SH-SY5Y (cell line): ENCODE data around the gene PFN1.

ENCODE experiments used
- GATA2 ChIP-seq: IDR thresholded peaks from 2 replicates; pipeline ENCODE4 v1.6.1; 2011; ENCODE audit warnings: mild to moderate bottlenecking, low read depth, low read length
- GATA3 ChIP-seq: IDR thresholded peaks from 2 replicates; pipeline ENCODE4 v1.6.1; 2011; ENCODE audit warnings: low read depth, mild to moderate bottlenecking, low read length, moderate library complexity

PFN1 gene

GRCh38 chr17:4948166-4948930 lies at the start of gene PFN1:
Gene PFN1, minus strand, starts transcription at chr17:4948530. Its CDS starts 136 bp downstream, at chr17:4948394.
- TF ChIP-seq GATA3 (no peak), GATA2 (no peak)

- no peak for TF ChIP-seq GATA2
- TF ChIP-seq GATA3 = no peak
Measured at GRCh38 chr17:4997302-4998026, 49.1 kb upstream of the PFN1 start, which contains the start of the genes INCA1 and KIF1C. Gene INCA1, minus strand, starts transcription at chr17:4997522. Its CDS starts 3,085 bp downstream, at chr17:4994437. Gene KIF1C, plus strand, starts transcription at chr17:4997950. Its CDS starts 2,297 bp downstream, at chr17:5000247.

DNA sequence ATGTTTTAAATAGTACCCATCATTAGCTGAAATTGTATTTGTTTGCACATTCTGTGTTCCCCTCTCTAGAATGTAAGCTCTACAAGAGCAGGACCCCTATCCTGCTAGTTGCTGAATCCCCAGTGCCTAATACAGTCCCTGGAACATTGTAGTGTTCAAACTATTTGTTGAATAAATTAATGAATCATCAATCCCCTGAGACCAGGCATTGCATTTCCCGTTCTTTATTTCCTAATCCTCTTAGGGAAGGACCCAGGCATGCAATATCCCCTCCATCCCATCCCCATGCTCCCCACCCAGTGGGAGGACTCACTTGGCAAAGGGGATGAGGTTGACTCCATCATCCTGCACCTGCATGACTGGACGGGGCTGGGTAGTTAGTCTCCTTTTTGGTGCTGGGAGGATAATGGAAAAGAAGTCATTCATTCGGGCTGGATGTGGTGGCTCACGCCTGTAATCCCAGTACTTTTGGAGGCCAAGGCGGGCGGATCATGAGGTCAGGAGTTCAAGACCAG lies 45.8 kb upstream of the PFN1 start:
- no peak for TF ChIP-seq GATA2
- no peak for TF ChIP-seq GATA3

GRCh38 chr17:4987767-4988567 lies 39.6 kb upstream of the PFN1 start:
- no peak for TF ChIP-seq GATA2
- TF ChIP-seq GATA3 = no peak

- TF ChIP-seq GATA2 (no peak), GATA3 (no peak)
Measured at GRCh38 chr17:4986951-4987766, 38.8 kb upstream of the PFN1 start, which contains the start of gene CAMTA2. Gene CAMTA2, minus strand, starts transcription at chr17:4987675. Its CDS starts 1,453 bp downstream, at chr17:4986222.

GRCh38 chr17:4986403-4986802 lies 38.1 kb upstream of the PFN1 start:
- TF ChIP-seq GATA2 = no peak

DNA sequence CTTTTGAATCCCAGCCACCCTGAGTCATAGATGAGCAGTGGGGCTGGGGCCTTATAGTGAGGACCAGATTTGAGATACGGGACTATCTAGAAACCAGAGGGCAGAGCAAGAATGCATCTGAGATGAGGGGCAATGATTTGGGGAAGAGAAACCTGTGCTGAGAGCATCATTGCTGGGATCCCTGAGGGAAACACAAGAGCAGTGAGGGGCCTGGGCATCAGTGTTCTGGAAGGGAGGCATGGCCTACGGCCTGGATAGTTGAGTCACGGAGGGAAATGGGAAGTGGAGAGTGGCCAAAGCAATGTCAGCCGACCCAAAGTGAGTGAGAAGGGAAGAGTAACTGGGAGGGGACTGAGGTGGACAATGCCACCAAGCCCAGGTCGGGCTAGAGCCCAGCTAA lies 34.0 kb upstream of the PFN1 start:
- TF ChIP-seq GATA2 (no peak), GATA3 (no peak)

DNA sequence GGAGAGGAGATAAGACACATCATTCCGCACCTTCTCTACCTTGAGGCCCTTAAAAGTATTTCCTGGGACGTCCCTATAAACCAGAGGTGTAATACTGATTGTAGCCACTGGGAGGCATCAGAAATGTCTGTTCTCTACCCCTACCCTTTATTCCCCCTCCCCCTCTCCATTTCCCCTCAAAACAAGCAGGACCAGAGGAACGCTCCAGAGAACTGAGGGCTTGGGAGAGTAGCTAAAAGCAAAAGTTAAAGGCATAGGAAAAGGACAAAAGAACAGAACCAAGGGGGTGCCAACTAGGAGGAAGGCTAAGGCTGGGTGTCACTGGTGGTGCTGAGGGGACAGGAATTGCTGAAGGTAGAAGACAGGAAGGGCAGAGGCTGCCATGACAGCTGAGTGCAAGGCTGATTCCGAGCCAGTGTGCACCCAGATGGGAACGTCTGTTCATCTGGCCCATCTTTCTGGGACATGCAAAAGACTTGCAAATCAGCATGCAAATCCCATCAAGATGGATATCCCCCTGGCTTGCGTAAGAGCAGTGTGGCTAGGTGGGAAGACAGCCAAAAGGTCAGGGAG lies 32.4 kb upstream of the PFN1 start:
- TF ChIP-seq GATA3 (no peak), GATA2 (no peak)

- TF ChIP-seq GATA2 = no peak
- TF ChIP-seq GATA3 = no peak
Measured at GRCh38 chr17:4978726-4979125, 30.4 kb upstream of the PFN1 start.

DNA sequence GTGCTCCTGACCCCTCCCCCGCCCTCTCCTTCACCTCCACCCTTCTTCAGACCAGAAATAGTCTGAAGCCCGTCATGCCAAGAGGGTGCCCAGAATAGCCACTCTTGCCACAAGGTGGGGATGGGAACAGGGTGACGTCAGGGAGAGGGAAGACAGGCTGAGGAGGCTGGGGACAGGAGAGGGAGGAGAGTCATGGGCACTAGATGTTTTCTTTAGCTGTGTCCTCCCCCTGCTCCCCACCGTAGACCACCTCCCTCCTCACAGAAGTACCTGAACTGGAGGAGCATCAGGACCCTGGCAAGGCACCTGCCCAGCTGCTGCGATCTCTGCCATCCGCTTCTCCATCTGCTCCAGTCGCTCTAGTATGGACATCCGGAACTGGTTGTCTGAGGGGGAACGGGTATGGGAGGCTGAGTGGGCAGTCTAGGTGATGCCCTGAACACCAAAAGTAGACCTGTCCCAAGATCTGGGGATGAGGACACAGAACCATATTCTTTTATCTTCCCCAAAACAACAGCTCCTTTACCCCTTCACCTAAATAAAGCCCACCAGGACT lies 25.9 kb upstream of the PFN1 start:
- TF ChIP-seq GATA3 = no peak
- no peak for TF ChIP-seq GATA2

- TF ChIP-seq GATA3 = no peak
- TF ChIP-seq GATA2 = no peak
Measured at GRCh38 chr17:4973256-4974114, 25.2 kb upstream of the PFN1 start.

DNA sequence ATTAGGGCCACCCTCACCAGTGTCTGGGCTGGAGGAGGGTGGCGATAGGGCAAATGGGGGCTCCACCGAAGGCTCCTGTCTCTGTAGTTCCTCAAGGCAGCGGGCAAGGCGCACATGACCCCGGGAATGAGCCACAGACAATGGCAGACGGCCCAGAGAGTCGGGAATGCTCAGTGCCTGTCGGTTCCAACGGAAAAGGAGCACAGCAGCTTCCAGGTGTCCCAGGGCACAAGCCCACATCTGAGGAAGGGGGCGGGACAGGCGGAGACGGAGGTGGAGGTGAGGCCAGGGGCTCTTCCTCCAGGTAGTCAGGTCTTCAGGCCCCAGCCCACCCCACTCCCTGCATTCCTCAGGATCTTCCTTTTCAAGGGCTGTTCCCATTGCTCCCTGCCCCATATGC lies 24.4 kb upstream of the PFN1 start:
- TF ChIP-seq GATA3 = no peak
- no peak for TF ChIP-seq GATA2
